GM23338 (cell line): ENCODE results near the gene MLXIPL.

Experiments
- CREB1 ChIP-seq: fragments of 250-450 bp; sonication (Bioruptor Pico); IDR thresholded peaks from 2 replicates; pipeline ENCODE4 v1.5.0; 2020; ENCODE audit warnings: low read depth, mild to moderate bottlenecking, moderate library complexity
- EZH2 ChIP-seq: fragments of 200-600 bp; sonication (generic); IDR thresholded peaks from one replicate; pipeline ENCODE4 v1.8.0; 2017; ENCODE audit warnings: antibody characterized with exemption, mild to moderate bottlenecking, low read depth; ENCODE audit not compliant: unreplicated experiment
- EZH2phosphoT487 ChIP-seq: fragments of 200-600 bp; sonication (generic); IDR thresholded peaks from one replicate; pipeline ENCODE4 v1.8.1; 2018; ENCODE audit warnings: antibody characterized with exemption; ENCODE audit not compliant: unreplicated experiment
- JUNB ChIP-seq: IDR thresholded peaks from one replicate; pipeline ENCODE4 v1.6.1; 2016; ENCODE audit warnings: antibody characterized with exemption; ENCODE audit not compliant: unreplicated experiment
- NANOG ChIP-seq: IDR thresholded peaks from 2 replicates; pipeline ENCODE4 v1.6.1; 2016; ENCODE audit warnings: antibody characterized with exemption, borderline replicate concordance
- POLR2AphosphoS5 ChIP-seq: IDR thresholded peaks from 2 replicates; pipeline ENCODE4 v1.6.1; 2016; ENCODE audit warnings: antibody characterized with exemption, low read depth
- STAT1 ChIP-seq: IDR thresholded peaks from one replicate; pipeline ENCODE4 v1.6.1; 2016; ENCODE audit warnings: antibody characterized with exemption; ENCODE audit not compliant: unreplicated experiment
- ZNF114 ChIP-seq: fragments of 250-450 bp; sonication (Bioruptor Pico); IDR thresholded peaks from 2 replicates; pipeline ENCODE4 v1.5.0; 2020; ENCODE audit warnings: mild to moderate bottlenecking, moderate library complexity
- ZNF331 ChIP-seq: fragments of 250-450 bp; sonication (Bioruptor Pico); IDR thresholded peaks from 2 replicates; pipeline ENCODE4 v1.5.0; 2020; ENCODE audit warnings: low read depth, mild to moderate bottlenecking, moderate library complexity
- TF ChIP-seq, protein P1 (sequence below), 2 experiments: fragments of 200-600 bp in 1 of 2; sonication (generic) in 1 of 2; conservative IDR thresholded peaks; 2 replicates each; pipeline versions ENCODE4 v1.5.1 to v1.6.1; 2016 to 2017; ENCODE audit warnings: antibody characterized with exemption in 2 of 2, low read depth in 2 of 2, mild to moderate bottlenecking in 2 of 2, moderate library complexity in 1 of 2
- TF ChIP-seq, protein P2 (sequence below): IDR thresholded peaks from 2 replicates; pipeline ENCODE4 v1.6.1; 2016; ENCODE audit warnings: antibody characterized with exemption
- TF ChIP-seq, protein P3 (sequence below): fragments of 250-450 bp; sonication (Bioruptor Pico); IDR thresholded peaks from 2 replicates; pipeline ENCODE4 v1.5.0; 2020; ENCODE audit warnings: mild to moderate bottlenecking, moderate library complexity
- TF ChIP-seq, protein P4 (sequence below): IDR thresholded peaks from one replicate; pipeline ENCODE4 v1.6.1; 2018; ENCODE audit warnings: antibody characterized with exemption; ENCODE audit not compliant: unreplicated experiment

DNA sequence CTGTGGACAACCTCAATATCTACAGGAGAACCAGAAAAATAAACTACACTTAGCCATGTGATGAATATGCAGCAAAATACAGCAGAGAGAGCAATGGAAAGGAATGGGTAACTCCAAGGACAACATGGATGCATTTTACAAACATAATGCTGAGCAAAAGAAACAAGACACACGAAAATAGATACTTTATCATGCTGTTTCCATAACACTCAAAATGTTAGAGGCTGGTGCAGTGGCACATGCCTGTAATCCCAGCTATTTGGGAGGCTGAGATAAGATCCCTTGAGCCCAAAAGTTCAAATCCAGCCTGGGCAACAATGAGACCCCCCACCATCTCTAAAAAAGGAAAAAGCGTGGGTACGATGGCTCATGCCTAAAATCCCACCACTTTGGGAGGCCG lies 75.1 kb downstream of the MLXIPL start:
- TF ChIP-seq, protein P1, sequence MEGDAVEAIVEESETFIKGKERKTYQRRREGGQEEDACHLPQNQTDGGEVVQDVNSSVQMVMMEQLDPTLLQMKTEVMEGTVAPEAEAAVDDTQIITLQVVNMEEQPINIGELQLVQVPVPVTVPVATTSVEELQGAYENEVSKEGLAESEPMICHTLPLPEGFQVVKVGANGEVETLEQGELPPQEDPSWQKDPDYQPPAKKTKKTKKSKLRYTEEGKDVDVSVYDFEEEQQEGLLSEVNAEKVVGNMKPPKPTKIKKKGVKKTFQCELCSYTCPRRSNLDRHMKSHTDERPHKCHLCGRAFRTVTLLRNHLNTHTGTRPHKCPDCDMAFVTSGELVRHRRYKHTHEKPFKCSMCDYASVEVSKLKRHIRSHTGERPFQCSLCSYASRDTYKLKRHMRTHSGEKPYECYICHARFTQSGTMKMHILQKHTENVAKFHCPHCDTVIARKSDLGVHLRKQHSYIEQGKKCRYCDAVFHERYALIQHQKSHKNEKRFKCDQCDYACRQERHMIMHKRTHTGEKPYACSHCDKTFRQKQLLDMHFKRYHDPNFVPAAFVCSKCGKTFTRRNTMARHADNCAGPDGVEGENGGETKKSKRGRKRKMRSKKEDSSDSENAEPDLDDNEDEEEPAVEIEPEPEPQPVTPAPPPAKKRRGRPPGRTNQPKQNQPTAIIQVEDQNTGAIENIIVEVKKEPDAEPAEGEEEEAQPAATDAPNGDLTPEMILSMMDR (conservative IDR thresholded peaks at IDR 0.05; ENCODE audit: low read depth in 2 of 2) = no peak
- TF ChIP-seq CREB1 (CRISPR knock-in tag) (no peak), EZH2phosphoT487 (no peak), POLR2AphosphoS5 (no peak), EZH2 (no peak), ZNF331 (CRISPR knock-in tag) (no peak), STAT1 (no peak), ZNF114 (CRISPR knock-in tag) (no peak), JUNB (no peak), NANOG (no peak)
- TF ChIP-seq, protein P2, sequence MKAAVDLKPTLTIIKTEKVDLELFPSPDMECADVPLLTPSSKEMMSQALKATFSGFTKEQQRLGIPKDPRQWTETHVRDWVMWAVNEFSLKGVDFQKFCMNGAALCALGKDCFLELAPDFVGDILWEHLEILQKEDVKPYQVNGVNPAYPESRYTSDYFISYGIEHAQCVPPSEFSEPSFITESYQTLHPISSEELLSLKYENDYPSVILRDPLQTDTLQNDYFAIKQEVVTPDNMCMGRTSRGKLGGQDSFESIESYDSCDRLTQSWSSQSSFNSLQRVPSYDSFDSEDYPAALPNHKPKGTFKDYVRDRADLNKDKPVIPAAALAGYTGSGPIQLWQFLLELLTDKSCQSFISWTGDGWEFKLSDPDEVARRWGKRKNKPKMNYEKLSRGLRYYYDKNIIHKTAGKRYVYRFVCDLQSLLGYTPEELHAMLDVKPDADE = no peak
- TF ChIP-seq, protein P3, sequence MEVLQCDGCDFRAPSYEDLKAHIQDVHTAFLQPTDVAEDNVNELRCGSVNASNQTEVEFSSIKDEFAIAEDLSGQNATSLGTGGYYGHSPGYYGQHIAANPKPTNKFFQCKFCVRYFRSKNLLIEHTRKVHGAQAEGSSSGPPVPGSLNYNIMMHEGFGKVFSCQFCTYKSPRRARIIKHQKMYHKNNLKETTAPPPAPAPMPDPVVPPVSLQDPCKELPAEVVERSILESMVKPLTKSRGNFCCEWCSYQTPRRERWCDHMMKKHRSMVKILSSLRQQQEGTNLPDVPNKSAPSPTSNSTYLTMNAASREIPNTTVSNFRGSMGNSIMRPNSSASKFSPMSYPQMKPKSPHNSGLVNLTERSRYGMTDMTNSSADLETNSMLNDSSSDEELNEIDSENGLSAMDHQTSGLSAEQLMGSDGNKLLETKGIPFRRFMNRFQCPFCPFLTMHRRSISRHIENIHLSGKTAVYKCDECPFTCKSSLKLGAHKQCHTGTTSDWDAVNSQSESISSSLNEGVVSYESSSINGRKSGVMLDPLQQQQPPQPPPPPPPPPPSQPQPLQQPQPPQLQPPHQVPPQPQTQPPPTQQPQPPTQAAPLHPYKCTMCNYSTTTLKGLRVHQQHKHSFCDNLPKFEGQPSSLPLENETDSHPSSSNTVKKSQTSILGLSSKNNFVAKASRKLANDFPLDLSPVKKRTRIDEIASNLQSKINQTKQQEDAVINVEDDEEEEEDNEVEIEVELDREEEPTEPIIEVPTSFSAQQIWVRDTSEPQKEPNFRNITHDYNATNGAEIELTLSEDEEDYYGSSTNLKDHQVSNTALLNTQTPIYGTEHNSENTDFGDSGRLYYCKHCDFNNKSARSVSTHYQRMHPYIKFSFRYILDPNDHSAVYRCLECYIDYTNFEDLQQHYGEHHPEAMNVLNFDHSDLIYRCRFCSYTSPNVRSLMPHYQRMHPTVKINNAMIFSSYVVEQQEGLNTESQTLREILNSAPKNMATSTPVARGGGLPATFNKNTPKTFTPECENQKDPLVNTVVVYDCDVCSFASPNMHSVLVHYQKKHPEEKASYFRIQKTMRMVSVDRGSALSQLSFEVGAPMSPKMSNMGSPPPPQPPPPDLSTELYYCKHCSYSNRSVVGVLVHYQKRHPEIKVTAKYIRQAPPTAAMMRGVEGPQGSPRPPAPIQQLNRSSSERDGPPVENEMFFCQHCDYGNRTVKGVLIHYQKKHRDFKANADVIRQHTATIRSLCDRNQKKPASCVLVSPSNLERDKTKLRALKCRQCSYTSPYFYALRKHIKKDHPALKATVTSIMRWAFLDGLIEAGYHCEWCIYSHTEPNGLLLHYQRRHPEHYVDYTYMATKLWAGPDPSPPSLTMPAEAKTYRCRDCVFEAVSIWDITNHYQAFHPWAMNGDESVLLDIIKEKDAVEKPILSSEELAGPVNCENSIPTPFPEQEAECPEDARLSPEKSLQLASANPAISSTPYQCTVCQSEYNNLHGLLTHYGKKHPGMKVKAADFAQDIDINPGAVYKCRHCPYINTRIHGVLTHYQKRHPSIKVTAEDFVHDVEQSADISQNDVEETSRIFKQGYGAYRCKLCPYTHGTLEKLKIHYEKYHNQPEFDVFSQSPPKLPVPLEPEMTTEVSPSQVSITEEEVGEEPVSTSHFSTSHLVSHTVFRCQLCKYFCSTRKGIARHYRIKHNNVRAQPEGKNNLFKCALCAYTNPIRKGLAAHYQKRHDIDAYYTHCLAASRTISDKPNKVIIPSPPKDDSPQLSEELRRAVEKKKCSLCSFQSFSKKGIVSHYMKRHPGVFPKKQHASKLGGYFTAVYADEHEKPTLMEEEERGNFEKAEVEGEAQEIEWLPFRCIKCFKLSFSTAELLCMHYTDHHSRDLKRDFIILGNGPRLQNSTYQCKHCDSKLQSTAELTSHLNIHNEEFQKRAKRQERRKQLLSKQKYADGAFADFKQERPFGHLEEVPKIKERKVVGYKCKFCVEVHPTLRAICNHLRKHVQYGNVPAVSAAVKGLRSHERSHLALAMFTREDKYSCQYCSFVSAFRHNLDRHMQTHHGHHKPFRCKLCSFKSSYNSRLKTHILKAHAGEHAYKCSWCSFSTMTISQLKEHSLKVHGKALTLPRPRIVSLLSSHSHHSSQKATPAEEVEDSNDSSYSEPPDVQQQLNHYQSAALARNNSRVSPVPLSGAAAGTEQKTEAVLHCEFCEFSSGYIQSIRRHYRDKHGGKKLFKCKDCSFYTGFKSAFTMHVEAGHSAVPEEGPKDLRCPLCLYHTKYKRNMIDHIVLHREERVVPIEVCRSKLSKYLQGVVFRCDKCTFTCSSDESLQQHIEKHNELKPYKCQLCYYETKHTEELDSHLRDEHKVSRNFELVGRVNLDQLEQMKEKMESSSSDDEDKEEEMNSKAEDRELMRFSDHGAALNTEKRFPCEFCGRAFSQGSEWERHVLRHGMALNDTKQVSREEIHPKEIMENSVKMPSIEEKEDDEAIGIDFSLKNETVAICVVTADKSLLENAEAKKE (CRISPR knock-in tag) = no peak
- TF ChIP-seq, protein P4, sequence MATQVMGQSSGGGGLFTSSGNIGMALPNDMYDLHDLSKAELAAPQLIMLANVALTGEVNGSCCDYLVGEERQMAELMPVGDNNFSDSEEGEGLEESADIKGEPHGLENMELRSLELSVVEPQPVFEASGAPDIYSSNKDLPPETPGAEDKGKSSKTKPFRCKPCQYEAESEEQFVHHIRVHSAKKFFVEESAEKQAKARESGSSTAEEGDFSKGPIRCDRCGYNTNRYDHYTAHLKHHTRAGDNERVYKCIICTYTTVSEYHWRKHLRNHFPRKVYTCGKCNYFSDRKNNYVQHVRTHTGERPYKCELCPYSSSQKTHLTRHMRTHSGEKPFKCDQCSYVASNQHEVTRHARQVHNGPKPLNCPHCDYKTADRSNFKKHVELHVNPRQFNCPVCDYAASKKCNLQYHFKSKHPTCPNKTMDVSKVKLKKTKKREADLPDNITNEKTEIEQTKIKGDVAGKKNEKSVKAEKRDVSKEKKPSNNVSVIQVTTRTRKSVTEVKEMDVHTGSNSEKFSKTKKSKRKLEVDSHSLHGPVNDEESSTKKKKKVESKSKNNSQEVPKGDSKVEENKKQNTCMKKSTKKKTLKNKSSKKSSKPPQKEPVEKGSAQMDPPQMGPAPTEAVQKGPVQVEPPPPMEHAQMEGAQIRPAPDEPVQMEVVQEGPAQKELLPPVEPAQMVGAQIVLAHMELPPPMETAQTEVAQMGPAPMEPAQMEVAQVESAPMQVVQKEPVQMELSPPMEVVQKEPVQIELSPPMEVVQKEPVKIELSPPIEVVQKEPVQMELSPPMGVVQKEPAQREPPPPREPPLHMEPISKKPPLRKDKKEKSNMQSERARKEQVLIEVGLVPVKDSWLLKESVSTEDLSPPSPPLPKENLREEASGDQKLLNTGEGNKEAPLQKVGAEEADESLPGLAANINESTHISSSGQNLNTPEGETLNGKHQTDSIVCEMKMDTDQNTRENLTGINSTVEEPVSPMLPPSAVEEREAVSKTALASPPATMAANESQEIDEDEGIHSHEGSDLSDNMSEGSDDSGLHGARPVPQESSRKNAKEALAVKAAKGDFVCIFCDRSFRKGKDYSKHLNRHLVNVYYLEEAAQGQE = no peak
